CD14-positive monocyte (primary cell): ENCODE measurements around the gene POLL. TPM values are rescaled to one million over a fixed set of nuclear protein-coding genes. Genes with fewer than 3 reads are reported as not detected.

ENCODE experiments used
- DNase-seq, 3 donors: peaks; one replicate each; pipeline ENCODE4 v3.0.0-alpha.2; 2011 to 2022
- H2AFZ ChIP-seq: 2 replicates; pipeline ENCODE4 v1.6.0; 2012; ENCODE audit warnings: mild to moderate bottlenecking, low read depth, low read length, inconsistent platforms; ENCODE audit not compliant: insufficient read depth, poor library complexity, severe bottlenecking
- H3K27ac ChIP-seq, 2 donors: 1 replicate in 1 of 2; 2 replicates in 1 of 2; pipeline ENCODE4 v1.5.1; 2012 to 2013; ENCODE audit warnings: low read length in 2 of 2, control low read depth in 1 of 2, inconsistent platforms in 1 of 2, low read depth in 1 of 2, mild to moderate bottlenecking in 1 of 2
- H3K27me3 ChIP-seq, 2 donors: one replicate each; pipeline versions ENCODE4 v1.6.0 to v1.6.1; 2011 to 2013; ENCODE audit warnings: low read length in 2 of 2; ENCODE audit not compliant: control insufficient read depth in 2 of 2, insufficient read depth in 2 of 2
- H3K36me3 ChIP-seq, 2 donors: replicated peaks in 1 of 2; 1 replicate in 1 of 2; 2 replicates in 1 of 2; pipeline versions ENCODE4 v1.5.1 to v1.6.1; 2012 to 2013; ENCODE audit warnings: low read length in 2 of 2, control low read depth in 1 of 2, inconsistent platforms in 1 of 2, mild to moderate bottlenecking in 1 of 2; ENCODE audit not compliant: insufficient read depth in 2 of 2, control insufficient read depth in 1 of 2
- H3K4me1 ChIP-seq, 2 donors: 1 replicate in 1 of 2; 2 replicates in 1 of 2; pipeline versions ENCODE4 v1.5.1 to v1.6.1; 2012 to 2013; ENCODE audit warnings: low read length in 2 of 2, control low read depth in 1 of 2, inconsistent platforms in 1 of 2, mild to moderate bottlenecking in 1 of 2, moderate library complexity in 1 of 2; ENCODE audit not compliant: insufficient read depth in 2 of 2, control insufficient read depth in 1 of 2
- H3K4me2 ChIP-seq: replicated peaks from 2 replicates; pipeline ENCODE3; 2012; ENCODE audit warnings: low read length, moderate library complexity, mild to moderate bottlenecking; ENCODE audit not compliant: poor library complexity, severe bottlenecking; ENCODE audit errors: extremely low read depth
- H3K4me3 ChIP-seq, 3 experiments: fragments of 200-600 bp in 1 of 3; sonication (generic) in 1 of 3; replicated peaks in 1 of 3; 1 replicate in 2 of 3; 2 replicates in 1 of 3; pipeline ENCODE4 v1.5.1; 2011 to 2013; ENCODE audit warnings: low read length in 3 of 3, mild to moderate bottlenecking in 3 of 3, control low read depth in 2 of 3, low read depth in 2 of 3, inconsistent platforms in 1 of 3, moderate library complexity in 1 of 3
- H3K79me2 ChIP-seq: 2 replicates; pipeline ENCODE4 v1.6.0; 2012; ENCODE audit warnings: mild to moderate bottlenecking, control low read depth, inconsistent platforms, low read length, moderate library complexity; ENCODE audit not compliant: insufficient read depth
- H3K9ac ChIP-seq: 2 replicates; pipeline ENCODE4 v1.6.0; 2017; ENCODE audit warnings: low read length, mild to moderate bottlenecking; ENCODE audit not compliant: insufficient read depth, poor library complexity, severe bottlenecking
- H3K9me3 ChIP-seq, 2 donors: replicated peaks in 1 of 2; 1 replicate in 1 of 2; 2 replicates in 1 of 2; pipeline versions ENCODE4 v1.5.1 to v1.6.1; 2012 to 2013; ENCODE audit warnings: low read length in 2 of 2, control low read depth in 1 of 2; ENCODE audit not compliant: control insufficient read depth in 1 of 2, insufficient read depth in 1 of 2
- H4K20me1 ChIP-seq: 2 replicates; pipeline ENCODE4 v1.6.0; 2012; ENCODE audit warnings: mild to moderate bottlenecking, low read length, control low read depth, moderate library complexity; ENCODE audit not compliant: insufficient read depth
- H3K27ac Mint-ChIP-seq, 7 donors: one replicate each; pipeline ENCODE4 v1.8.0; 2020; ENCODE audit warnings: mild to moderate bottlenecking in 7 of 7, mixed read lengths in 7 of 7, moderate library complexity in 6 of 7, inconsistent platforms in 2 of 7
- H3K27me3 Mint-ChIP-seq, 3 donors: one replicate each; pipeline ENCODE4 v1.8.0; 2021 to 2022; ENCODE audit warnings: low read depth in 3 of 3, mild to moderate bottlenecking in 3 of 3, mixed read lengths in 3 of 3, moderate library complexity in 3 of 3, inconsistent platforms in 1 of 3
- H3K36me3 Mint-ChIP-seq, 2 donors: one replicate each; pipeline ENCODE4 v1.8.0; 2020; ENCODE audit warnings: mixed read lengths in 2 of 2, inconsistent platforms in 1 of 2, mild to moderate bottlenecking in 1 of 2
- H3K4me1 Mint-ChIP-seq: one replicate; pipeline ENCODE4 v1.8.0; 2020; ENCODE audit warnings: mild to moderate bottlenecking, mixed read lengths
- H3K4me3 Mint-ChIP-seq, 2 donors: one replicate each; pipeline ENCODE4 v1.8.0; 2020; ENCODE audit warnings: mild to moderate bottlenecking in 2 of 2, mixed read lengths in 2 of 2, moderate library complexity in 1 of 2
- H3K9me3 Mint-ChIP-seq, 7 donors: one replicate each; pipeline ENCODE4 v1.8.0; 2020 to 2022; ENCODE audit warnings: mixed read lengths in 7 of 7, mild to moderate bottlenecking in 6 of 7, moderate library complexity in 6 of 7, inconsistent platforms in 2 of 7
- WGBS: methylation state at CpG from one replicate; pipeline ENCODE4 v1.1.5; 2013; ENCODE audit warnings: missing lambda C conversion rate; ENCODE audit not compliant: insufficient coverage; 5-methylcytosine and 5-hydroxymethylcytosine counted together
- intact Hi-C, 2 donors: fragments of 100-400 bp; cut with micrococcal nuclease; formaldehyde crosslinking; loops; one replicate each; pipeline versions ENCODE4 v1.15.0 to v1.15.1; 2023
- polyA plus RNA-seq, 3 donors: library from polyadenylated mRNA; depleted of rRNA in 1 of 3; unstranded in 2 of 3; stranded (reverse) in 1 of 3; fragments of 300-500 nt in 2 of 3; fragments of >200 nt in 1 of 3; fragmentation: Illumina TruSeq in 2 of 3; gene quantifications; 1 replicate in 2 of 3; 2 replicates in 1 of 3; pipeline ENCODE4 v1.2.3, GENCODE V29; 2012 to 2021
- TF ChIP-seq, protein P1 (sequence below): fragments of 200-600 bp; IDR thresholded peaks from one replicate; pipeline ENCODE4 v1.8.0; 2022; ENCODE audit warnings: antibody characterized with exemption, mild to moderate bottlenecking

Gene POLL
- polyA plus RNA-seq, 3 donors = 9.9 to 37.0 (median 10.6) TPM

DNA sequence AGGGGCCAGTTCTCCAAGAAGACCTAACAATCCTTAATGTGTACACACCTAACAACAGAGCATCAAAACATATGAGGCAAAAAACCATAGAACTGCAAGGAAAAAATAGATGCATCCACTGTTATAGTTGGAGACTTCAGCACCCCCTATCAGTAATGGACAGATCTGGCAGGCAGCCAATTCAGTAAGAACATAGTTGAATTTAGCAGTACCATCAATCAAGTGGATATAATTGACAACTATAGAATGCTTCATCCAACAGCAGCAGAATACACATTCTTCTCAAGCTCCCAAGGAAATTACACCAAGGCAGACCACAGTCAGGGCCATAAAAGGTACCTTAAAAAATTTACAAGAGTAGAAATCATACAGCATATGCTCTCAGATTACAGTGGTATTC lies 42.2 kb downstream of the POLL start:
- Mint-ChIP-seq H3K27me3 (no peaks in the 10 kb centered on the region), H3K36me3 (peaks cover 27 to 33% of the 10 kb centered on the region in 2 donors), H3K4me1 (no peaks in the 10 kb centered on the region), H3K4me3 (no peak overlapping the region), H3K9me3 (peaks cover 0 to 2% (median 0%) of the 10 kb centered on the region in 7 donors), H3K27ac (no peak overlapping the region)
- H4K20me1 ChIP-seq = no peaks in the 10 kb centered on the region
- H3K36me3 ChIP-seq = peaks cover 3 to 6% of the 10 kb centered on the region in 2 donors
- intact Hi-C loops = no loop called here
- no peak overlapping the region for H3K4me3 ChIP-seq
- DNase-seq = no peak
- H3K27ac ChIP-seq = no peak overlapping the region
- TF ChIP-seq, protein P1, sequence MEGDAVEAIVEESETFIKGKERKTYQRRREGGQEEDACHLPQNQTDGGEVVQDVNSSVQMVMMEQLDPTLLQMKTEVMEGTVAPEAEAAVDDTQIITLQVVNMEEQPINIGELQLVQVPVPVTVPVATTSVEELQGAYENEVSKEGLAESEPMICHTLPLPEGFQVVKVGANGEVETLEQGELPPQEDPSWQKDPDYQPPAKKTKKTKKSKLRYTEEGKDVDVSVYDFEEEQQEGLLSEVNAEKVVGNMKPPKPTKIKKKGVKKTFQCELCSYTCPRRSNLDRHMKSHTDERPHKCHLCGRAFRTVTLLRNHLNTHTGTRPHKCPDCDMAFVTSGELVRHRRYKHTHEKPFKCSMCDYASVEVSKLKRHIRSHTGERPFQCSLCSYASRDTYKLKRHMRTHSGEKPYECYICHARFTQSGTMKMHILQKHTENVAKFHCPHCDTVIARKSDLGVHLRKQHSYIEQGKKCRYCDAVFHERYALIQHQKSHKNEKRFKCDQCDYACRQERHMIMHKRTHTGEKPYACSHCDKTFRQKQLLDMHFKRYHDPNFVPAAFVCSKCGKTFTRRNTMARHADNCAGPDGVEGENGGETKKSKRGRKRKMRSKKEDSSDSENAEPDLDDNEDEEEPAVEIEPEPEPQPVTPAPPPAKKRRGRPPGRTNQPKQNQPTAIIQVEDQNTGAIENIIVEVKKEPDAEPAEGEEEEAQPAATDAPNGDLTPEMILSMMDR = no peak
- H3K27me3 ChIP-seq = no peaks in the 10 kb centered on the region
- H3K9ac ChIP-seq = no peak overlapping the region
- no peak overlapping the region for H3K4me2 ChIP-seq
- H3K4me1 ChIP-seq = no peaks in the 10 kb centered on the region
- no peak overlapping the region for H2AFZ ChIP-seq
- no peaks in the 10 kb centered on the region for H3K79me2 ChIP-seq
- no peaks in the 10 kb centered on the region for H3K9me3 ChIP-seq

DNA sequence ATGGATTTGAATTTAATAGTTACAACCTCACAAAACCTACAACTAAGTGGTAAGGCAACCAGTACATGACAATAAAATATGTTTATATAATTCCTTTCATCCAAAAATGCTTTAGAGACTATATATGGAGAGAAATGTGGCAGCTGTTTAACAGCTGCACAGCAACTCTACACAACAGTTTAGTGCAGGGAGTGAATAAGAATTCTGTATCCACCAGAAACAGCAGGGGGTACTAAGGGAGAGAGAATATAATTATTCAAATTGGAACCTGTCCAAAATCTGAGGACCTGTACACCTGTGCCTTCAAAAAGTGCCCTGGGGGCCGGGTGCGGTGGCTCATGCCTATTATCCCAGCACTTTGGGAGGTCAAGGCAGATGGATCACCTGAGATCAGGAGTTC lies 49.6 kb downstream of the POLL start:
- Mint-ChIP-seq H3K27ac (no peak overlapping the region), H3K9me3 (no peaks in the 10 kb centered on the region), H3K27me3 (no peaks in the 10 kb centered on the region), H3K36me3 (peaks cover 41 to 45% of the 10 kb centered on the region in 2 donors), H3K4me1 (no peaks in the 10 kb centered on the region), H3K4me3 (no peak overlapping the region)
- Histone ChIP-seq H3K27ac (no peak overlapping the region), H2AFZ (no peak overlapping the region), H3K9ac (no peak overlapping the region), H3K4me3 (no peak overlapping the region), H3K79me2 (no peaks in the 10 kb centered on the region), H3K4me1 (no peaks in the 10 kb centered on the region), H3K36me3 (peaks cover 12 to 40% of the 10 kb centered on the region in 2 donors), H4K20me1 (no peaks in the 10 kb centered on the region), H3K27me3 (no peaks in the 10 kb centered on the region), H3K4me2 (no peak overlapping the region), H3K9me3 (no peaks in the 10 kb centered on the region)
- TF ChIP-seq, protein P1 = no peak
- intact Hi-C loops = no loop called here
- 92% methylated on average over 2 of the region's 2 CpGs for WGBS
- DNase-seq = no peak
